ENCODE measurements around the gene KLHL8.

The KLHL8 gene

DNA sequence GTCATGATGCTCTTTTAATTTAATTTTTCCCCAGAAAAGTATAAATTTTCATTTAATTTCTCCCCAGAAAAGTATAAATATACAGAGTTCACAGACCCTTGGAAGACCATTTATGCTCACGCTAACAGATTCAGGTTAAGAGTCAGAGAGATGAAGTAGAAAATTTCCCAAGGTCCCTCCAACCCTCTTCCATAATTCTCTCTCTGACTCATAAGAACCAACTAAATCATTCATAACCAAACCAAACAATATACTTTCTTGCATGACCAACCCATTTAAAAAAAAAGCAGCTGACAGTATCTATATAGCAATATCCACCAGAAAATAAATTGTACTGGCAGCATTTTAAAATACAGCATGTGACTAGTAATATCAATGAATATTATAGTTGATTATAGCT, 3.9 kb downstream of the KLHL8 start:
- no peak overlapping the region for H3K4me3 ChIP-seq (ENCODE audit: low read length)
- DNase-seq (ENCODE audit: low read depth): no peak
- TF ChIP-seq, protein P1, sequence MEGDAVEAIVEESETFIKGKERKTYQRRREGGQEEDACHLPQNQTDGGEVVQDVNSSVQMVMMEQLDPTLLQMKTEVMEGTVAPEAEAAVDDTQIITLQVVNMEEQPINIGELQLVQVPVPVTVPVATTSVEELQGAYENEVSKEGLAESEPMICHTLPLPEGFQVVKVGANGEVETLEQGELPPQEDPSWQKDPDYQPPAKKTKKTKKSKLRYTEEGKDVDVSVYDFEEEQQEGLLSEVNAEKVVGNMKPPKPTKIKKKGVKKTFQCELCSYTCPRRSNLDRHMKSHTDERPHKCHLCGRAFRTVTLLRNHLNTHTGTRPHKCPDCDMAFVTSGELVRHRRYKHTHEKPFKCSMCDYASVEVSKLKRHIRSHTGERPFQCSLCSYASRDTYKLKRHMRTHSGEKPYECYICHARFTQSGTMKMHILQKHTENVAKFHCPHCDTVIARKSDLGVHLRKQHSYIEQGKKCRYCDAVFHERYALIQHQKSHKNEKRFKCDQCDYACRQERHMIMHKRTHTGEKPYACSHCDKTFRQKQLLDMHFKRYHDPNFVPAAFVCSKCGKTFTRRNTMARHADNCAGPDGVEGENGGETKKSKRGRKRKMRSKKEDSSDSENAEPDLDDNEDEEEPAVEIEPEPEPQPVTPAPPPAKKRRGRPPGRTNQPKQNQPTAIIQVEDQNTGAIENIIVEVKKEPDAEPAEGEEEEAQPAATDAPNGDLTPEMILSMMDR (conservative IDR thresholded peaks at IDR 0.05; ENCODE audit: low read length): no peak

DNA sequence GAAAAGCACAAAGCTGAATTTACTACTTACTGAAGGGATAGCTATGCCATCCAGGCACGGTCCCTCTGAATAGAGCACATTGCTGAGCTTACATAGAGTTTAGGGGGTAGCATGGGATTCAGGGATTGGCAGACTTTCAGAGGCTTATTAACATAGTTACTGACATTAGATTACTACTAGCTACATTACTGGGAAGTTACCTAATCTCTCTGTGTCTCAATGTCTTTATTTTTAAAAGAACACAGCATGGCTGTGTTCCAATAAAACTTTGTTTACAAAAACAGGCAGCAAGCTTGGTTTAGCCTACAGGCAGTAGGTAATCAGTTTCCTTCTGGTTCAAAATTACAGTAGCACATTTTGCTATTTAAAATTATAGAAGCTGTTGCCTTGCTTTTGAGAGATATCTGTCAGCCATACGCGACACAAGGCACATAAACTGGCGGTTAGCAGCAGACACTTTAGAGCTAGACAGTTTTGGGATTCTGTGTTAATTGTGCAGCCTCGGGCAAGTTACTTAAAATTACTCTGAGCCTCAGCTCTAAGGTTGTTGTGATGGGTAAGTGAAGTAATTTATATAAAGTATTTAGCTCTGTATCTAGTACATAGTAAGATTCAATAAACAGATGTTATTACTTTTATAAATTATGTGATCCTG, 6.9 kb downstream of the KLHL8 start:
- peak; percentile 21 for DNase-seq (ENCODE audit: low read depth)
- TF ChIP-seq, protein P1 (conservative IDR thresholded peaks at IDR 0.05; ENCODE audit: low read length): no peak
- H3K4me3 ChIP-seq (ENCODE audit: low read length): no peak overlapping the region

DNA sequence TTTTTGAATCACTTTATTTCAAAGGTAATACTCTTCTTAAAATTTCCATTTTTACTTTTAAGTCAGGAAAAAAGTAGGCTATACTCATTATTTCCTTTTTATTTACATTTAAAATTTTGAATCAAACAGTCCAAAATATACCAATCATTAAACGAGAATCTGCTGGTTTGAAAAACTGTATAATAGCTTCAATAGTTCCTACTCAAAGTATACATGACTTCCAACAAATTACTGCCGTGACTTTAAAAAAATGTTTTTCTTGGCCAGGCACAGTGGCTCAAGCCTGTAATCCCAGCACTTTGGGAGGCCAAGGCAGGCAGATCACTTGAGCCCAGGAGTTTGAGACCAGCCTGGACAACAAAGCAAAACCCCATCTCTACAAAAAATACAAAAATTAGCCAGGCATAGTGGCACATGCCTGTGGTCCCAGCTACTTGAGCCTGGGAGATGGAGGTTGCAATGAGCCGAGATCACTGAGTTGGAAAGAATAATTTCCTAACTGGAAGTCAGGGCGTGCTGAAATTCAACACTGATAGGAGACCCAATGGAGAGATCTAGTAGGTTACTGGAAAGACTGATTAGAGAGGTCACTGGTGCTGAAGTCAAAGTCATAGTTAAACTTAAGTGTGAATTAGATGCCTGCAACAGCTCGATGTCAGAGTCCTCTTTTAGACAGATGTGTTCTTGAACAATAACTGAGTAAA, 9.0 kb downstream of the KLHL8 start:
- DNase-seq (ENCODE audit: low read depth): no peak
- TF ChIP-seq, protein P1 (conservative IDR thresholded peaks at IDR 0.05; ENCODE audit: low read length): no peak
- no peak overlapping the region for H3K4me3 ChIP-seq (ENCODE audit: low read length)

DNA sequence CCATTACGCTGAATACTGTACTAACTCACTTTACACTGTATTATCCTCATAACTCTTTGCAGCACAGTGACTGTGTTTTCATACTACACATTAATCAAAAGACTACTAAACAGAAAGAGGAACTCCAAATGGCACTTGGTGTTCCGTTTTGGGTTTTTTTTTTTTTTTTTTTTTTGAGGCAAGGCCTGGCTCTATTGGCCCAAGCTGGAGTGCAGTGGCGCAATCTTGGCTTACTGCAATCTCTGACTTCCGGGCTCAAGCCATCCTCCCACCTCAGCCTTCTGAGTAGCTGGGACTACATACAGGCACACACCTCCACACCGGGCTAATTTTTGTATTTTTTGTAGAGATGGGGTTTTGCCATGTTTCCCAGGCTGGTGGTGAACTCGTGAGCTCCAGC, 10.7 kb downstream of the KLHL8 start:
- TF ChIP-seq, protein P1 (conservative IDR thresholded peaks at IDR 0.05; ENCODE audit: low read length): no peak
- DNase-seq (ENCODE audit: low read depth): peak; percentile 56
- H3K4me3 ChIP-seq (ENCODE audit: low read length): peak overlapping the region; percentile 18

DNA sequence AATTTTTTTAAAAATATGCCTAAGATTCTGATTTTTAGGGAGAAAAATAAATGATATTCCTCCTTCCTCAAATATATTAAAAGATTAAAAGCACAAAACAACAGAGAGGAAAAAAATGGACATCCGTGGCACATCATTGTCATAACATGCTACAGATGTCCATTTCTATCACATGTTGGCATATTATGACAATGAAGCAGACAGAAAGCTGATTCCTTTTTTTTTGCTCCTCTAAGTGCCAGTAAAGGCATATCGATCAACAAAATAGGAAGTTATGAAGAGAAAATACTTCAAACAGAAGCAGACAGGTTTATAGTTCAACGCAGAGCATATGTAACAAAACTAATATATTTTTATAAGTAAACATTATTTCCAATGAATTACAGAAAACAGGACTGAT, 11.2 kb downstream of the KLHL8 start:
- peak overlapping the region; percentile 18 for H3K4me3 ChIP-seq (ENCODE audit: low read length)
- TF ChIP-seq, protein P1 (conservative IDR thresholded peaks at IDR 0.05; ENCODE audit: low read length): no peak
- no peak for DNase-seq (ENCODE audit: low read depth)

DNA sequence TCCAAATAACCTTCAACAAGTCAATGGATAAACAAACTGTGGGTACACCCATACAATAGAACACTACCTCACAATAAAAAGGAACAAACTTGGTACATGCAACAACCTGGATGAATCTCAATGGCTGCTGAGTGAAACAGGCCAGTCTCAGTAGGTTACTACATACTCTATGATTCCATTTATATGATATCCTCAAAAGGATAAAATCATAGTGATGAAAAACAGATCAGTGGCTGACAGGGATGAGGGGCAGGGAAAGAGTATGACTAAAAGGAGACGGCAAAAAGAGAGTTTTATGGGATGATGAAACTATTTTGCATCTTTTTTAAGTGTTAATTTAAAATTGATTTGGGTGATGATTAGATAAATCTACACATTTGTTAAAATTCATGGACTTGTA, 15.9 kb downstream of the KLHL8 start:
- H3K4me3 ChIP-seq (ENCODE audit: low read length): no peak overlapping the region
- TF ChIP-seq, protein P1 (conservative IDR thresholded peaks at IDR 0.05; ENCODE audit: low read length): no peak
- no peak for DNase-seq (ENCODE audit: low read depth)

DNA sequence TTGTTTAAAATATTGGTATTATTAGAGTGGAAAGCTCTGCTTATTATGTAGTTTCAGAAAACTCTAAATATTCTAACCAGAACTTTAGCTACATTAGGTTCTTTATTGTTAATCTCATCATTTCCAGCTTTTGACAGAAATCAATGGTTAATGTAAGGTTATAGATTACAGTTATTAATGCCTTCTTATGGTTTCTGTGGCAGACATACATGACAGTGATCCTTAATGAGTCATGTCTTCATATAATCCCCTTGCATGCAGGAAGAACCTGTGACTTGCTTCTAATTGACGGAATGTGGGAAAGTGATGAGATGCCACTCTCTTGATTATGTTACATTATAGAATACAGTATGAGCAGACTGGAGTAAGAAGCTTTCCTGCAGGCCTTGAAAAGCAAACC, 23.5 kb downstream of the KLHL8 start:
- H3K4me3 ChIP-seq (ENCODE audit: low read length): no peak overlapping the region
- no peak for DNase-seq (ENCODE audit: low read depth)
- TF ChIP-seq, protein P1 (conservative IDR thresholded peaks at IDR 0.05; ENCODE audit: low read length): no peak
